Neural cell (in vitro differentiated cells): ENCODE measurements around the gene TMX1.

Experiments
- CTCF ChIP-seq: fragments of 450-650 bp; IDR thresholded peaks from 2 replicates; pipeline ENCODE4 v1.5.1; 2014; ENCODE audit warnings: antibody characterized with exemption, mild to moderate bottlenecking, moderate library complexity; ENCODE audit not compliant: poor library complexity, severe bottlenecking
- EP300 ChIP-seq: fragments of 450-650 bp; conservative IDR thresholded peaks from 2 replicates; pipeline ENCODE4 v1.6.1; 2014; ENCODE audit warnings: antibody characterized with exemption, mild to moderate bottlenecking, moderate library complexity; ENCODE audit not compliant: poor library complexity, severe bottlenecking
- EZH2 ChIP-seq: fragments of 200-600, 300-800 bp; shearing (Covaris generic), sonication (generic); IDR thresholded peaks from 2 replicates; pipeline ENCODE4 v1.6.1; 2014; ENCODE audit warnings: antibody characterized with exemption, low read length, borderline replicate concordance, mild to moderate bottlenecking; ENCODE audit not compliant: insufficient read depth, poor library complexity, severe bottlenecking
- POLR2AphosphoS5 ChIP-seq: IDR thresholded peaks from 2 replicates; pipeline ENCODE4 v1.6.1; 2012
- RAD21 ChIP-seq: fragments of 450-650 bp; conservative IDR thresholded peaks from 2 replicates; pipeline ENCODE4 v1.6.1; 2014; ENCODE audit warnings: antibody characterized with exemption, mild to moderate bottlenecking, moderate library complexity
- TAF1 ChIP-seq: IDR thresholded peaks from 2 replicates; pipeline ENCODE4 v1.6.1; 2012; ENCODE audit warnings: low read depth

GRCh38 chr14:51302295-51303030 lies 62.4 kb downstream of the TMX1 start:
- TF ChIP-seq CTCF = no peak
- TF ChIP-seq RAD21 = no peak
- TF ChIP-seq EZH2 = no peak
- no peak for TF ChIP-seq EP300
- no peak for TF ChIP-seq TAF1
- no peak for TF ChIP-seq POLR2AphosphoS5
